GM15510 (cell line): ENCODE results near the gene TMEM80.

Experiments
- POLR2A ChIP-seq: IDR thresholded peaks from 3 replicates; pipeline ENCODE4 v1.6.1; 2011; ENCODE audit warnings: borderline replicate concordance; ENCODE audit not compliant: insufficient read length; ENCODE audit errors: extremely low read depth

TMEM80 gene

GRCh38 chr11:673866-674265 lies 21.8 kb upstream of the TMEM80 start:
- no peak for TF ChIP-seq POLR2A

GRCh38 chr11:674406-674805 lies 21.2 kb upstream of the TMEM80 start:
- TF ChIP-seq POLR2A, result no peak

- TF ChIP-seq POLR2A, result no peak
Measured at GRCh38 chr11:678297-678696, 17.3 kb upstream of the TMEM80 start.

- no peak for TF ChIP-seq POLR2A
Measured at GRCh38 chr11:679271-680207, 16.1 kb upstream of the TMEM80 start.

- no peak for TF ChIP-seq POLR2A
Measured at GRCh38 chr11:680476-680875, 15.1 kb upstream of the TMEM80 start.

- TF ChIP-seq POLR2A, result no peak
Measured at GRCh38 chr11:680970-681369, 14.6 kb upstream of the TMEM80 start.

GRCh38 chr11:686451-687243 lies 9.0 kb upstream of the TMEM80 start:
- TF ChIP-seq POLR2A, result no peak

GRCh38 chr11:687751-688150 lies 7.9 kb upstream of the TMEM80 start:
- no peak for TF ChIP-seq POLR2A

- no peak for TF ChIP-seq POLR2A
Measured at GRCh38 chr11:688681-689080, 6.9 kb upstream of the TMEM80 start.

GRCh38 chr11:689625-690024 lies 6.0 kb upstream of the TMEM80 start:
- no peak for TF ChIP-seq POLR2A

- no peak for TF ChIP-seq POLR2A
Measured at GRCh38 chr11:690738-691633, 4.6 kb upstream of the TMEM80 start.

- no peak for TF ChIP-seq POLR2A
Measured at GRCh38 chr11:691710-692590, 3.7 kb upstream of the TMEM80 start.

GRCh38 chr11:692824-693414 lies 2.7 kb upstream of the TMEM80 start:
- TF ChIP-seq POLR2A, result no peak
